Keratinocyte (primary cell): ENCODE results near the gene CCDC170. TPM values are rescaled to one million over a fixed set of nuclear protein-coding genes. Genes with fewer than 3 reads are reported as not detected.

Experiments
- DNase-seq: peaks from one replicate; pipeline ENCODE4 v3.0.0-alpha.2; 2011; ENCODE audit warnings: low read depth, missing footprints, low spot score
- FAIRE-seq: peaks from 2 replicates; lab custom pipeline; 2011; peaks lifted over from hg19 to GRCh38; lab: Jason Lieb, UNC
- H2AFZ ChIP-seq: 2 replicates; pipeline ENCODE4 v1.6.0; 2012; ENCODE audit warnings: low read length, control low read depth, inconsistent platforms; ENCODE audit not compliant: control insufficient read depth
- H3K27ac ChIP-seq: 2 replicates; pipeline ENCODE4 v1.5.1; 2011; ENCODE audit warnings: low read length; ENCODE audit not compliant: control insufficient read depth, insufficient read depth
- H3K27me3 ChIP-seq: 3 replicates; pipeline ENCODE4 v1.6.0; 2011; ENCODE audit warnings: low read length; ENCODE audit not compliant: control insufficient read depth, insufficient read depth; ENCODE audit errors: extremely low read depth
- H3K36me3 ChIP-seq, 2 experiments: 2 replicates in 1 of 2; 3 replicates in 1 of 2; pipeline ENCODE4 v1.5.1; 2011; ENCODE audit warnings: low read length in 2 of 2, mild to moderate bottlenecking in 1 of 2; ENCODE audit not compliant: control insufficient read depth in 2 of 2, insufficient read depth in 2 of 2; ENCODE audit errors: extremely low read depth in 1 of 2
- H3K4me1 ChIP-seq: 3 replicates; pipeline ENCODE4 v1.5.1; 2011; ENCODE audit warnings: low read length; ENCODE audit not compliant: control insufficient read depth, insufficient read depth; ENCODE audit errors: extremely low read depth
- H3K4me2 ChIP-seq: 3 replicates; pipeline ENCODE4 v1.6.0; 2011; ENCODE audit warnings: low read depth, low read length; ENCODE audit not compliant: control insufficient read depth, insufficient read depth; ENCODE audit errors: extremely low read depth
- H3K4me3 ChIP-seq, 3 experiments: fragments of 200-600 bp in 1 of 3; sonication (generic) in 1 of 3; 2 replicates in 2 of 3; 3 replicates in 1 of 3; pipeline ENCODE4 v1.5.1; 2011 to 2016; ENCODE audit warnings: low read length in 3 of 3, mild to moderate bottlenecking in 3 of 3, control low read depth in 2 of 3, inconsistent platforms in 1 of 3, low read depth in 1 of 3, mixed read lengths in 1 of 3, mixed run types in 1 of 3, moderate library complexity in 1 of 3; ENCODE audit not compliant: control insufficient read depth in 2 of 3, insufficient read depth in 2 of 3; ENCODE audit errors: extremely low read depth in 1 of 3
- H3K79me2 ChIP-seq: 2 replicates; pipeline ENCODE4 v1.6.0; 2012; ENCODE audit warnings: low read length; ENCODE audit not compliant: control insufficient read depth, insufficient read depth
- H3K9ac ChIP-seq: 3 replicates; pipeline ENCODE4 v1.6.0; 2011; ENCODE audit warnings: low read length; ENCODE audit not compliant: control insufficient read depth, insufficient read depth; ENCODE audit errors: extremely low read depth
- H3K9me1 ChIP-seq: 3 replicates; pipeline ENCODE4 v1.6.0; 2011; ENCODE audit warnings: low read length; ENCODE audit not compliant: control insufficient read depth, insufficient read depth; ENCODE audit errors: extremely low read depth
- H3K9me3 ChIP-seq: 2 replicates; pipeline ENCODE4 v1.5.1; 2012; ENCODE audit warnings: low read depth, low read length; ENCODE audit not compliant: control insufficient read depth
- H4K20me1 ChIP-seq: 3 replicates; pipeline ENCODE4 v1.6.0; 2011; ENCODE audit warnings: low read length; ENCODE audit not compliant: control insufficient read depth, insufficient read depth; ENCODE audit errors: extremely low read depth
- EZH2 ChIP-seq: IDR thresholded peaks from one replicate; pipeline ENCODE4 v1.6.1; 2012; ENCODE audit warnings: inconsistent platforms, mild to moderate bottlenecking, low read length, moderate library complexity
- dilution Hi-C: fragments of 300-500 bp; cut with MboI; formaldehyde crosslinking; loops from one replicate; pipeline ENCODE4 v1.7.0; 2020; ENCODE audit warnings: low sequenced_read_pairs; ENCODE audit not compliant: extremely low pct_ligation_motif_present
- polyA plus RNA-seq, 5 experiments: library from polyadenylated mRNA; depleted of rRNA in 3 of 5; stranded (reverse) in 3 of 5; stranded (forward) in 1 of 5; unstranded in 1 of 5; fragments of >200 nt; gene quantifications; 1 replicate in 1 of 5; 2 replicates in 3 of 5; 3 replicates in 1 of 5; pipeline versions ENCODE4 v1.2.1 to v1.2.3, GENCODE V29; 2011 to 2012; ENCODE audit warnings: missing spikeins in 2 of 5, low read depth in 1 of 5, low replicate concordance in 1 of 5
- TF ChIP-seq, protein P1 (sequence below), 3 experiments: IDR thresholded peaks in 1 of 3; conservative IDR thresholded peaks in 1 of 3; optimal IDR thresholded peaks in 1 of 3; 2 replicates in 2 of 3; 3 replicates in 1 of 3; pipeline versions ENCODE3 to v1.5.1; 2011; ENCODE audit warnings: low read length in 3 of 3, mild to moderate bottlenecking in 3 of 3, moderate library complexity in 2 of 3, control low read depth in 1 of 3, inconsistent platforms in 1 of 3; ENCODE audit not compliant: insufficient read depth in 2 of 3; ENCODE audit errors: extremely low read depth in 1 of 3

CCDC170 gene
- polyA plus RNA-seq, 1 donor (not counting 4 experiments of a cell fraction or from before 2014, with no cell fraction given): 0.10 TPM

DNA sequence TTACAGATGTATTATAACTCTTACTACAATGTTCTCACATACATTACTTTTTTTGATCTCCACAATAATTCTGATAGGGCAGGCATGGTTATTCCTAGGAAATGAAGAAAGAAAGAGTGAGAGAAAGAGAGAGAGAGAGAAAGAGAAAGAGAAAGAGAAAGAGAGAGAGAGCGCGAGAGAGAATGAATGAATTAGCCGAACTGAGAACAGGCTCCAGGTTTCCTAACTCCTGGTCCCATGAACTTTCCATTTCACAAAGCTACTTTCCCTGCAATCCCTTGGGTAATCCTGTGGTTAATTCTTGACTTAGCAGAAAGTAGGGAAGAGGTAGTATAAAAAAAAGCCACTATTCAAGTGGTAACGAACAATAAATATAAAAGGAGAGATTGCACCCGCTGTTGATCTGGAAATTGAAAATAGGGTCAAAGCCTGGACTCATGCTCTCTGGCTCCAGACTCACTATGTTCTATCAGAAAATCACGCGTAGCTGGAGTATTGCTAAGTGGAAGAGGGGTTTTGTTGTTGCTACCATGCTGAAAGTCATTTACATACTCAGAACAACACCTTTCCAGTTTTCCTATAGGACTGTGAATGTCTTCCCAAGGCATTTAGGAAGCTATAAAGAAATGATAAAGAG lies 131.2 kb downstream of the CCDC170 start:
- TF ChIP-seq EZH2: no peak
- TF ChIP-seq, protein P1, sequence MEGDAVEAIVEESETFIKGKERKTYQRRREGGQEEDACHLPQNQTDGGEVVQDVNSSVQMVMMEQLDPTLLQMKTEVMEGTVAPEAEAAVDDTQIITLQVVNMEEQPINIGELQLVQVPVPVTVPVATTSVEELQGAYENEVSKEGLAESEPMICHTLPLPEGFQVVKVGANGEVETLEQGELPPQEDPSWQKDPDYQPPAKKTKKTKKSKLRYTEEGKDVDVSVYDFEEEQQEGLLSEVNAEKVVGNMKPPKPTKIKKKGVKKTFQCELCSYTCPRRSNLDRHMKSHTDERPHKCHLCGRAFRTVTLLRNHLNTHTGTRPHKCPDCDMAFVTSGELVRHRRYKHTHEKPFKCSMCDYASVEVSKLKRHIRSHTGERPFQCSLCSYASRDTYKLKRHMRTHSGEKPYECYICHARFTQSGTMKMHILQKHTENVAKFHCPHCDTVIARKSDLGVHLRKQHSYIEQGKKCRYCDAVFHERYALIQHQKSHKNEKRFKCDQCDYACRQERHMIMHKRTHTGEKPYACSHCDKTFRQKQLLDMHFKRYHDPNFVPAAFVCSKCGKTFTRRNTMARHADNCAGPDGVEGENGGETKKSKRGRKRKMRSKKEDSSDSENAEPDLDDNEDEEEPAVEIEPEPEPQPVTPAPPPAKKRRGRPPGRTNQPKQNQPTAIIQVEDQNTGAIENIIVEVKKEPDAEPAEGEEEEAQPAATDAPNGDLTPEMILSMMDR (optimal IDR thresholded peaks at IDR 0.05 in 1 of 3, IDR thresholded peaks at IDR 0.05 in 1 of 3, conservative IDR thresholded peaks at IDR 0.05 in 1 of 3; ENCODE audit: extremely low read depth in 1 of 3, insufficient read depth in 2 of 3, low read length in 3 of 3): no peak
- Histone ChIP-seq H3K9me1 (no peaks in the 10 kb centered on the region), H3K27me3 (peaks cover 3% of the 10 kb centered on the region), H3K9ac (no peak overlapping the region), H3K4me3 (no peak overlapping the region), H4K20me1 (no peaks in the 10 kb centered on the region), H2AFZ (no peak overlapping the region), H3K4me2 (no peak overlapping the region), H3K4me1 (peaks cover 18% of the 10 kb centered on the region), H3K36me3 (no peaks in the 10 kb centered on the region), H3K9me3 (no peaks in the 10 kb centered on the region), H3K79me2 (no peaks in the 10 kb centered on the region), H3K27ac (no peak overlapping the region)
- dilution Hi-C loops: no loop called here
- no peak for DNase-seq
- FAIRE-seq: no peak

DNA sequence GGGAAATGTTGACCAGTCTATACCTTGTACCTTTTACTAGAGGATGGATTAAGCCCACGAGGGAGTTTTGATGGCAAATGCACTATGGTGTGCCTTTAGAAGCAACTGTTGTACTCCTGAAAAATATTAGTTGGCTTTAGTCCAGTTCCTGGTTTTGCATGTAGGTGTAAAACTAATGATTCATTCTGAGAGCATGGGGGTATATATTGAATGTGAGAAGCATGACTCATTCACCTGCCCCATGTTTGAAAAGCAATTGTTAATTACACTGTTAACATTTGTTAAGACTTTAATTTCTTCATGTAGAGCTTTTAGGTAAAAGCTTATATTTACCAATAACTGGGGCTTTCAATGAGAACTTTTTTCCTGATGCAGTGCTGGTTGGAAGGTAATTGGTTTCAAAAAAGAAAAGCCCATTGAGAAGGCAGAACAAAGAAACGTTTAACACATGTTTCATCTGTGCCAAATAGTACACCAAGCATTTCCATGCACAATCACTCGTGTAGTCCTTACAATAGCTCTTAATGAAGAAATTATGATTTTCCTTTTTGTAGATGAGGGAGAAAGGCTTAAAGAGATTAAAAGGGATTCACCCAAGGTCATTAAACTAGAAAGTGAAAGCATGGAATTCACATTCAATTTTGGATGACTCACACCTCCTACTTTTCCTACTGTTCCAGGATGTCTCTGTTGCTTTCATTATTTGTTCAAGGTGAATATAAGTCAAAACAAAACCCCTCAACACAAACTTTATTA lies 134.1 kb downstream of the CCDC170 start:
- peak; percentile 40 for DNase-seq
- no peak overlapping the region for H3K9ac ChIP-seq
- TF ChIP-seq EZH2: no peak
- TF ChIP-seq, protein P1 (optimal IDR thresholded peaks at IDR 0.05 in 1 of 3, IDR thresholded peaks at IDR 0.05 in 1 of 3, conservative IDR thresholded peaks at IDR 0.05 in 1 of 3; ENCODE audit: extremely low read depth in 1 of 3, insufficient read depth in 2 of 3, low read length in 3 of 3): no peak
- H3K36me3 ChIP-seq: no peaks in the 10 kb centered on the region
- peak overlapping the region; percentile 85 for H3K4me2 ChIP-seq
- peaks cover 24% of the 10 kb centered on the region for H3K4me1 ChIP-seq
- H3K27ac ChIP-seq: no peak overlapping the region
- peak overlapping the region in 2 of 3 experiments; percentile 44 to 55 for H3K4me3 ChIP-seq
- dilution Hi-C loops: no loop called here
- no peaks in the 10 kb centered on the region for H3K9me1 ChIP-seq
- H2AFZ ChIP-seq: peak overlapping the region; percentile 59
- no peaks in the 10 kb centered on the region for H4K20me1 ChIP-seq
- H3K79me2 ChIP-seq: no peaks in the 10 kb centered on the region
- peaks cover 3% of the 10 kb centered on the region for H3K27me3 ChIP-seq
- H3K9me3 ChIP-seq: no peaks in the 10 kb centered on the region
- peak; percentile 75 for FAIRE-seq
